H1 (cell line): ENCODE results near the gene FSTL4.

Experiments used
- FOSL1 ChIP-seq: IDR thresholded peaks from 2 replicates; pipeline ENCODE4 v1.6.1; 2011; ENCODE audit warnings: mild to moderate bottlenecking, low read depth, low read length, moderate library complexity; ENCODE audit not compliant: insufficient read depth
- POLR2A ChIP-seq, 2 experiments: IDR thresholded peaks; 1 replicate in 1 of 2; 2 replicates in 1 of 2; pipeline ENCODE4 v1.6.1; 2011; ENCODE audit warnings: low read depth in 2 of 2, low read length in 2 of 2, mild to moderate bottlenecking in 2 of 2; ENCODE audit errors: control extremely low read depth in 1 of 2
- SP1 ChIP-seq: IDR thresholded peaks from 2 replicates; pipeline ENCODE4 v1.6.1; 2011; ENCODE audit warnings: low read depth, low read length

DNA sequence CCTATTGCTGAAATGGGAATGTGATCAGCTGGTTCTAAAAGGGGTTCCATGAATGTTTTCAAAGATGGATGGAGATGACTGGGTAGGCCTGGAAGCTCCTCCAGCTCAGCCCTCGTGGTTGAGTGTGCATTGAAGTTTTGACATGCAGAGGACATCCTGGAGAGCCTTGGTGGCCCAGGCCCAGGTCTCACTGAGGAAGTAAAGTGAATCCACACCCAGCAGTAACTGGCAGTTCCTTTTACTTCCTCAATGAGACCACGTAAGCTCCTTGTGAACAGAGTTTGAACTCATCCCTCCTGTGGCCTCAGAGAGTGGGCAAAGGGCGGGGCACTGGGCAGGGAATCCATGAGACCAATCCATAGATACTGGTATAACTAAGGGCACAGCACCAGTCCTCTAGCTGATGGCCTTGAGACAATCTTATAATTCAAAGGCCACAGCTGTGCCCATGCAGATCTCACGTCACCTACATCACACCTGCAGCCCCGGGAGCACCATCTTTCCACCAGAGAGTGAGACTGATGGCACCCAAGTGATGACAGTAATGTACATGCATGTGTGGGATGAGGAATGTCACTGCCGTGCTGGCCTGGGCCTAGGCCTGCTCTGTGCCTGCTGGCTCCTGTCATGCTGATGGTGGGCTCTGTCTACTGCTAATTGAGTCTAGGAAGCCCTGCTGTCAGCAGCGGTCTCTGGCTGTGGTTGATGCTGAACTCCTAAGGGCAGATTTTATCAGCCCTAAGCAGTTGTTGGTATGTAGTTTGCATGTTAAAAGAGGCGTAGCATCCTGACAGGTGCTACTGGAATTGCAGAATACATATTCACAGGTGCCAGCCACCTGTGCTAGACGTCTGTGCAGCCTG is 257.8 kb downstream of the FSTL4 start:
- TF ChIP-seq FOSL1, result no peak
- TF ChIP-seq SP1, result no peak
- TF ChIP-seq POLR2A (IDR thresholded peaks at IDR 0.05; ENCODE audit: control extremely low read depth in 1 of 2, low read depth in 2 of 2, low read length in 2 of 2), result no peak
